ENCODE results near the gene SLC36A3.

SLC36A3 gene

DNA sequence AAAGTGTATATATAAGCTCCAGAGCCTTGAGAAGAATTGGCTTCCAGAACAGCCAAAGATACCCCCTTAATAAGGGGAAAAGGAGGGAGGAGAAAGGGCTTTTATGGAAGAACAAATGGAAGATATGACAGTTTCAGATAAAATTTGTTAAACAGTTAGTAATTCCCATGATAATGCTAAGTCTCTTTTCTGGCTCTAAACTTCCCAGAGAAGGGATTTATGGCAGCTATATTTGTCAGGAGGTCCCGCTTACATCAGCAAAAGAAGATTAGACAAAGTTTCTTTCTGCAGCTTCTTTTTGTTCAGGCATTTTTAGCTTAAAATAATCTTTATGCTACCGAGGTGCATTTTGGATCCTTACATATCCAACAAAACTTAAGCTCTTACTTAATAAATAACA lies 14.3 kb upstream of the SLC36A3 start:
- Histone ChIP-seq H3K4me3 (ENCODE audit: low read depth, low read length, poor library complexity, severe bottlenecking) (no peak overlapping the region), H3K9me2 (ENCODE audit: low read depth, low read length) (no peaks in the 10 kb centered on the region), H3K27me3 (ENCODE audit: insufficient read depth, low read length) (no peaks in the 10 kb centered on the region), H3K9ac (ENCODE audit: low read length) (no peak overlapping the region), H3K36me3 (ENCODE audit: insufficient read depth, low read length) (no peaks in the 10 kb centered on the region), H3K9me3 (ENCODE audit: low read length) (no peaks in the 10 kb centered on the region), H3K4me2 (ENCODE audit: low read length) (no peak overlapping the region), H3K4me1 (ENCODE audit: insufficient read depth, low read length, severe bottlenecking) (no peaks in the 10 kb centered on the region), H3K79me2 (ENCODE audit: insufficient read depth, low read length) (no peaks in the 10 kb centered on the region), H3F3A (ENCODE audit: insufficient read depth, low read length) (no peaks in the 10 kb centered on the region), H2AFZ (ENCODE audit: low read length) (no peak overlapping the region), H4K20me1 (ENCODE audit: insufficient read depth, low read length) (no peaks in the 10 kb centered on the region), H3K27ac (ENCODE audit: low read depth, low read length, poor library complexity, severe bottlenecking) (no peak overlapping the region)
- TF ChIP-seq EZH2 (IDR thresholded peaks at IDR 0.05; ENCODE audit: borderline replicate concordance, low read length) (no peak), CTCF (IDR thresholded peaks at IDR 0.05; ENCODE audit: low read length) (no peak)

GRCh38 chr5:151315998-151316597 lies 12.5 kb upstream of the SLC36A3 start:
- H3K27ac ChIP-seq (ENCODE audit: low read depth, low read length, poor library complexity, severe bottlenecking) = no peak overlapping the region
- no peaks in the 10 kb centered on the region for H3K9me3 ChIP-seq (ENCODE audit: low read length)
- no peak overlapping the region for H3K4me2 ChIP-seq (ENCODE audit: low read length)
- H2AFZ ChIP-seq (ENCODE audit: low read length) = no peak overlapping the region
- H3K79me2 ChIP-seq (ENCODE audit: insufficient read depth, low read length) = no peaks in the 10 kb centered on the region
- no peaks in the 10 kb centered on the region for H3K9me2 ChIP-seq (ENCODE audit: low read depth, low read length)
- H4K20me1 ChIP-seq (ENCODE audit: insufficient read depth, low read length) = no peaks in the 10 kb centered on the region
- no peaks in the 10 kb centered on the region for H3K4me1 ChIP-seq (ENCODE audit: insufficient read depth, low read length, severe bottlenecking)
- no peaks in the 10 kb centered on the region for H3K36me3 ChIP-seq (ENCODE audit: insufficient read depth, low read length)
- H3F3A ChIP-seq (ENCODE audit: insufficient read depth, low read length) = no peaks in the 10 kb centered on the region
- H3K27me3 ChIP-seq (ENCODE audit: insufficient read depth, low read length) = no peaks in the 10 kb centered on the region
- no peak for TF ChIP-seq EZH2 (IDR thresholded peaks at IDR 0.05; ENCODE audit: borderline replicate concordance, low read length)
- TF ChIP-seq CTCF (IDR thresholded peaks at IDR 0.05; ENCODE audit: low read length) = peak; percentile 96
- no peak overlapping the region for H3K9ac ChIP-seq (ENCODE audit: low read length)
- H3K4me3 ChIP-seq (ENCODE audit: low read depth, low read length, poor library complexity, severe bottlenecking) = no peak overlapping the region

DNA sequence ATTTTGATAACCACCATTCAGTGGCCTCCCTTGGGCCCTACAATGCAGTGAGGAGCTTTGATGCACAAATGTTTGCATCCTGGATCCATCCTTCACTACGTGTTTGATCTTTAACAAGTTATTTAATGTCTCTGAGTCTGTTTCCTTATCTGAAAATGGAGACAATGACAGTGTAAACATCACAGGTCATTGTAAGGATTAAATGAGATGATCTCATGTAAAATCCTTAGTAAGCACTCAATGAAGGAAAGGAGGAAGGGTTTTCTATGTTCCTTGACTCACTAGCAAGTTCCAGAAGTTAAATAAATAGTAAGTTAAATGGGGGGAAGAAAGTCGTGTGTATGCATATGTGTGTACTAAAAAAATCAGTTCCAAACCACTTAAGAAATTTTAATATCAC lies 9.8 kb upstream of the SLC36A3 start:
- no peaks in the 10 kb centered on the region for H3K79me2 ChIP-seq (ENCODE audit: insufficient read depth, low read length)
- H3K36me3 ChIP-seq (ENCODE audit: insufficient read depth, low read length) = no peaks in the 10 kb centered on the region
- H3K27me3 ChIP-seq (ENCODE audit: insufficient read depth, low read length) = no peaks in the 10 kb centered on the region
- no peak overlapping the region for H3K4me2 ChIP-seq (ENCODE audit: low read length)
- H2AFZ ChIP-seq (ENCODE audit: low read length) = no peak overlapping the region
- no peaks in the 10 kb centered on the region for H3K4me1 ChIP-seq (ENCODE audit: insufficient read depth, low read length, severe bottlenecking)
- H3K4me3 ChIP-seq (ENCODE audit: low read depth, low read length, poor library complexity, severe bottlenecking) = no peak overlapping the region
- no peak overlapping the region for H3K27ac ChIP-seq (ENCODE audit: low read depth, low read length, poor library complexity, severe bottlenecking)
- TF ChIP-seq CTCF (IDR thresholded peaks at IDR 0.05; ENCODE audit: low read length) (no peak), EZH2 (IDR thresholded peaks at IDR 0.05; ENCODE audit: borderline replicate concordance, low read length) (no peak)
- no peaks in the 10 kb centered on the region for H3F3A ChIP-seq (ENCODE audit: insufficient read depth, low read length)
- no peaks in the 10 kb centered on the region for H3K9me3 ChIP-seq (ENCODE audit: low read length)
- H4K20me1 ChIP-seq (ENCODE audit: insufficient read depth, low read length) = no peaks in the 10 kb centered on the region
- H3K9me2 ChIP-seq (ENCODE audit: low read depth, low read length) = no peaks in the 10 kb centered on the region
- no peak overlapping the region for H3K9ac ChIP-seq (ENCODE audit: low read length)
